ENCODE results near the gene PCBD1.

DNA sequence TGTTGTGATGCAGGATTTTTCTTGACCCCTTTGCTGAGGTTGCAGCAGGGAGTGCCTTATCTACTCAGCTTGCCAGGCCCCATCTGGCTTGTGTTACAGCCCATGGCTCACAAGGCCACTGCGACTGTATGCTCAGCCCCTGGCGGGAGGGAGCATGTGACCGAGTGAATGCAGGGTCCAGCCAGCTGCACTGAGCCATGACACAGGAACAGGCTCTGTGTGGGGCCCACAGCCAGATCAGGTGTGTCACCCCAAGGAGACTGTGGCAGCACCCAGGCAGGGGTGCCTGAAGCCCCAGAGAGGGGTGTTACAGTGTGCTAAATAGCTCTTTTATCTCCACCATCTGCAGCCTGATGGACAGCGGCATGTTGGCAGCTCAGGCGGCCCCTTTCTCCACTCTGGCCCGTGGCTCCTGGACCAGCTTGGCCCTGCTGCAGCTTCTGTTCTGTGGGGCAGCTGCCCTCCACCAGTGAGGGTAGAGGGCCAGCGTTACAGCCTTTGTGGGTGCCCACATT lies 2.6 kb upstream of the PCBD1 start:
- TF ChIP-seq CTCF (IDR thresholded peaks at IDR 0.05) (no peak), EZH2 (IDR thresholded peaks at IDR 0.05; ENCODE audit: borderline replicate concordance, insufficient read depth, low read depth, low read length, poor library complexity, severe bottlenecking) (no peak)
